ENCODE results near the gene GCH1. TPM values are rescaled to one million over a fixed set of nuclear protein-coding genes. Genes with fewer than 3 reads are reported as not detected.

Gene GCH1
- total RNA-seq, 1 experiment from 2014 or later, result 16.7 TPM

DNA sequence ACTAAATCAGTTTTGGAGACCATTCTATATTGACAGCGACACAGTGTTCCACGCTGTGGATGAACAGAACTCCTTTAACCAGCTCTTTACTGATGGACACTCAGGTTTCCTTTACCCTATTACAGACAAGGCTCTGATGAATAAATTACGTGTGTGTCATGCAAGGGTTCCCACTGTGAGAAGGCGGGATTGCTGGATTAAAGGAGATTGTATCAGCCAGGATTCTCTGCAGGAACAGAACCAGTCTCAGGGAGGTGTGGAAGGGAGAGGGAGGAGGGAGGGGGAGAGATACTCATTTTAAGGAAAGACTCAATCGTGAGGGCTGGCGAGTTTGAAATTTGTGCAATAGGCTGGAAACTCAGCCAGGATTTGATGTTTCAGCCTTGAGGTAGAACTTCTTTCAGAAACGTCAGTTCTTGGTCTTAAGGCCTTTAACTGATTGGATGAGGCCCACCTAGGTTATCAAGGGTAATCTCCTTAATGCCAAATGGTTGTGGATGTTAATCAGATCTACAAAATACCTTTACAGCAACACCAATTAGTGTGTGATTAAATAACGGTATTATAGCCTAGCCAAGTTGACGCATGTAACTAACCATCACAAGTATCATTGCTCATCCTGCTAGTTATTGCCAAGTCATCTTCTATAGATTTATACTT is 104.0 kb downstream of the GCH1 start:
- Histone ChIP-seq H2AFZ (ENCODE audit: low read depth, low read length, poor library complexity, severe bottlenecking) (no peak overlapping the region), H3K9me3 (ENCODE audit: control insufficient read depth in 1 of 2, insufficient read depth in 1 of 2, low read depth in 1 of 2, low read length in 2 of 2) (no peaks in the 10 kb centered on the region), H3K4me2 (ENCODE audit: low read length) (no peak overlapping the region), H3K9me2 (ENCODE audit: insufficient read depth) (no peaks in the 10 kb centered on the region), H3K36me3 (ENCODE audit: control insufficient read depth in 1 of 2, insufficient read depth in 2 of 2, low read length in 2 of 2) (no peaks in the 10 kb centered on the region), H3K4me3 (replicated peaks in 1 of 2; ENCODE audit: low read depth in 1 of 2, low read length in 2 of 2) (no peak overlapping the region), H3K27ac (ENCODE audit: low read depth, low read length) (no peak overlapping the region), H4K20me1 (ENCODE audit: insufficient read depth) (no peaks in the 10 kb centered on the region), H3K79me2 (ENCODE audit: insufficient read depth, low read length) (no peaks in the 10 kb centered on the region), H3K9ac (ENCODE audit: low read length) (no peak overlapping the region), H3K27me3 (ENCODE audit: insufficient read depth, low read length) (no peaks in the 10 kb centered on the region), H3K4me1 (ENCODE audit: control insufficient read depth in 1 of 2, insufficient read depth in 2 of 2, low read length in 2 of 2) (0 out of 4 replicates have a peak, but pooled peaks cover 0 to 5% of the 10 kb centered on the region in 2 experiments)
- intact Hi-C loops (cut with micrococcal nuclease), result no loop called here
- RAD21 ChIA-PET (ENCODE audit: low non-redundant PET in 1 of 2, low total read pairs in 2 of 2, uncharacterized antibody in 2 of 2, unreplicated experiment in 2 of 2), result no interaction called here
- BruUV-seq (replicated peaks), result no TSS peak
- DNase-seq (ENCODE audit: low read depth, low spot score), result no peak
- CTCF ChIA-PET, result no interaction called here
- ATAC-seq, result no peak
- TF ChIP-seq ZNF274 (IDR thresholded peaks at IDR 0.05; ENCODE audit: low read depth, low read length) (no peak), ZBTB33 (IDR thresholded peaks at IDR 0.05; ENCODE audit: extremely low read depth, insufficient replicate concordance, low read length) (no peak), YY1 (IDR thresholded peaks at IDR 0.05; ENCODE audit: extremely low read depth, insufficient replicate concordance, low read depth, low read length) (no peak), EZH2phosphoT487 (IDR thresholded peaks at IDR 0.05; ENCODE audit: borderline replicate concordance) (no peak), MAX (IDR thresholded peaks at IDR 0.05) (no peak), SIN3A (IDR thresholded peaks at IDR 0.05; ENCODE audit: low read depth) (no peak), RAD21 (IDR thresholded peaks at IDR 0.05; ENCODE audit: low read depth) (no peak), SRF (IDR thresholded peaks at IDR 0.05; ENCODE audit: low read depth) (no peak), ZFX (IDR thresholded peaks at IDR 0.05) (no peak), FOSL1 (IDR thresholded peaks at IDR 0.05; ENCODE audit: low read depth) (no peak), ELF1 (IDR thresholded peaks at IDR 0.05; ENCODE audit: borderline replicate concordance, low read depth) (no peak), POLR2A (IDR thresholded peaks at IDR 0.05; ENCODE audit: borderline replicate concordance, extremely low read depth, insufficient read depth, insufficient read length) (no peak), ATF3 (IDR thresholded peaks at IDR 0.05) (no peak), EGR1 (IDR thresholded peaks at IDR 0.05; ENCODE audit: low read depth) (no peak), CEBPB (IDR thresholded peaks at IDR 0.05; ENCODE audit: low read depth) (no peak), SP1 (IDR thresholded peaks at IDR 0.05; ENCODE audit: low read depth) (no peak)
- TF ChIP-seq, protein P1, sequence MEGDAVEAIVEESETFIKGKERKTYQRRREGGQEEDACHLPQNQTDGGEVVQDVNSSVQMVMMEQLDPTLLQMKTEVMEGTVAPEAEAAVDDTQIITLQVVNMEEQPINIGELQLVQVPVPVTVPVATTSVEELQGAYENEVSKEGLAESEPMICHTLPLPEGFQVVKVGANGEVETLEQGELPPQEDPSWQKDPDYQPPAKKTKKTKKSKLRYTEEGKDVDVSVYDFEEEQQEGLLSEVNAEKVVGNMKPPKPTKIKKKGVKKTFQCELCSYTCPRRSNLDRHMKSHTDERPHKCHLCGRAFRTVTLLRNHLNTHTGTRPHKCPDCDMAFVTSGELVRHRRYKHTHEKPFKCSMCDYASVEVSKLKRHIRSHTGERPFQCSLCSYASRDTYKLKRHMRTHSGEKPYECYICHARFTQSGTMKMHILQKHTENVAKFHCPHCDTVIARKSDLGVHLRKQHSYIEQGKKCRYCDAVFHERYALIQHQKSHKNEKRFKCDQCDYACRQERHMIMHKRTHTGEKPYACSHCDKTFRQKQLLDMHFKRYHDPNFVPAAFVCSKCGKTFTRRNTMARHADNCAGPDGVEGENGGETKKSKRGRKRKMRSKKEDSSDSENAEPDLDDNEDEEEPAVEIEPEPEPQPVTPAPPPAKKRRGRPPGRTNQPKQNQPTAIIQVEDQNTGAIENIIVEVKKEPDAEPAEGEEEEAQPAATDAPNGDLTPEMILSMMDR (IDR thresholded peaks at IDR 0.05 in 2 of 3, conservative IDR thresholded peaks at IDR 0.05 in 1 of 3; ENCODE audit: borderline replicate concordance in 1 of 3, insufficient read depth in 1 of 3, low read depth in 2 of 3, low read length in 2 of 3), result no peak
- TF ChIP-seq, protein P2, sequence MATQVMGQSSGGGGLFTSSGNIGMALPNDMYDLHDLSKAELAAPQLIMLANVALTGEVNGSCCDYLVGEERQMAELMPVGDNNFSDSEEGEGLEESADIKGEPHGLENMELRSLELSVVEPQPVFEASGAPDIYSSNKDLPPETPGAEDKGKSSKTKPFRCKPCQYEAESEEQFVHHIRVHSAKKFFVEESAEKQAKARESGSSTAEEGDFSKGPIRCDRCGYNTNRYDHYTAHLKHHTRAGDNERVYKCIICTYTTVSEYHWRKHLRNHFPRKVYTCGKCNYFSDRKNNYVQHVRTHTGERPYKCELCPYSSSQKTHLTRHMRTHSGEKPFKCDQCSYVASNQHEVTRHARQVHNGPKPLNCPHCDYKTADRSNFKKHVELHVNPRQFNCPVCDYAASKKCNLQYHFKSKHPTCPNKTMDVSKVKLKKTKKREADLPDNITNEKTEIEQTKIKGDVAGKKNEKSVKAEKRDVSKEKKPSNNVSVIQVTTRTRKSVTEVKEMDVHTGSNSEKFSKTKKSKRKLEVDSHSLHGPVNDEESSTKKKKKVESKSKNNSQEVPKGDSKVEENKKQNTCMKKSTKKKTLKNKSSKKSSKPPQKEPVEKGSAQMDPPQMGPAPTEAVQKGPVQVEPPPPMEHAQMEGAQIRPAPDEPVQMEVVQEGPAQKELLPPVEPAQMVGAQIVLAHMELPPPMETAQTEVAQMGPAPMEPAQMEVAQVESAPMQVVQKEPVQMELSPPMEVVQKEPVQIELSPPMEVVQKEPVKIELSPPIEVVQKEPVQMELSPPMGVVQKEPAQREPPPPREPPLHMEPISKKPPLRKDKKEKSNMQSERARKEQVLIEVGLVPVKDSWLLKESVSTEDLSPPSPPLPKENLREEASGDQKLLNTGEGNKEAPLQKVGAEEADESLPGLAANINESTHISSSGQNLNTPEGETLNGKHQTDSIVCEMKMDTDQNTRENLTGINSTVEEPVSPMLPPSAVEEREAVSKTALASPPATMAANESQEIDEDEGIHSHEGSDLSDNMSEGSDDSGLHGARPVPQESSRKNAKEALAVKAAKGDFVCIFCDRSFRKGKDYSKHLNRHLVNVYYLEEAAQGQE (IDR thresholded peaks at IDR 0.05; ENCODE audit: low read depth), result no peak
- POLR2A ChIA-PET, result no interaction called here
